LNCaP clone FGC (cell line): Measurements from ENCODE around the gene REEP3.
"Not testable (repeated sequence)": the region's sequence is repeated elsewhere in the genome, so short reads cannot be mapped to it uniquely, and the experiment has no call there.

Source experiments
- DNase-seq: peaks from one replicate; pipeline ENCODE4 v3.0.0-alpha.2; 2011; ENCODE audit warnings: low read depth
- H3K4me3 ChIP-seq: 2 replicates; pipeline ENCODE4 v1.5.1; 2011; ENCODE audit warnings: mild to moderate bottlenecking, low read depth, low read length, control low read depth
- TF ChIP-seq, protein P1 (sequence below): IDR thresholded peaks from 2 replicates; pipeline ENCODE4 v1.5.1; 2012; ENCODE audit warnings: mild to moderate bottlenecking; ENCODE audit not compliant: control insufficient read depth, insufficient read depth; ENCODE audit errors: extremely low read depth

Gene REEP3

DNA sequence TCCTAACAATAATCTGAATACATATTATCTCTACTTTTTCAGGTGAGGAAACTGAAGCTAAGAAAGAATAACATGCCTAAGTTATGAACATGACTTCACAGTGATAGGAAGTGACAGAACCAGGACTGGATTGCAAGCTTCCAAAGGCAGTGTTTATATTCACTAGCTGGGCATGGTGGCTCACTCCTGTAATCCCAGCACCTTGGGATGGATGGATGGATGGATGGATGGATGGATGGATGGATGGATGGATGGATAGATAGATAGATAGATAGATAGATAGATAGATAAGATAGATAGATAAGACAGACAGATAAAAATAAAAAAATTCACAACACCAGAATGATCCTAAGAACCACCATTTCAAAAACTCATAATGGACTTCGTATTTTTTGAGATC, 37.2 kb upstream of the REEP3 start:
- no peak for DNase-seq
- TF ChIP-seq, protein P1, sequence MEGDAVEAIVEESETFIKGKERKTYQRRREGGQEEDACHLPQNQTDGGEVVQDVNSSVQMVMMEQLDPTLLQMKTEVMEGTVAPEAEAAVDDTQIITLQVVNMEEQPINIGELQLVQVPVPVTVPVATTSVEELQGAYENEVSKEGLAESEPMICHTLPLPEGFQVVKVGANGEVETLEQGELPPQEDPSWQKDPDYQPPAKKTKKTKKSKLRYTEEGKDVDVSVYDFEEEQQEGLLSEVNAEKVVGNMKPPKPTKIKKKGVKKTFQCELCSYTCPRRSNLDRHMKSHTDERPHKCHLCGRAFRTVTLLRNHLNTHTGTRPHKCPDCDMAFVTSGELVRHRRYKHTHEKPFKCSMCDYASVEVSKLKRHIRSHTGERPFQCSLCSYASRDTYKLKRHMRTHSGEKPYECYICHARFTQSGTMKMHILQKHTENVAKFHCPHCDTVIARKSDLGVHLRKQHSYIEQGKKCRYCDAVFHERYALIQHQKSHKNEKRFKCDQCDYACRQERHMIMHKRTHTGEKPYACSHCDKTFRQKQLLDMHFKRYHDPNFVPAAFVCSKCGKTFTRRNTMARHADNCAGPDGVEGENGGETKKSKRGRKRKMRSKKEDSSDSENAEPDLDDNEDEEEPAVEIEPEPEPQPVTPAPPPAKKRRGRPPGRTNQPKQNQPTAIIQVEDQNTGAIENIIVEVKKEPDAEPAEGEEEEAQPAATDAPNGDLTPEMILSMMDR, result no peak
- H3K4me3 ChIP-seq, result no peak overlapping the region

- H3K4me3 ChIP-seq, result no peak overlapping the region
- no peak for DNase-seq
- TF ChIP-seq, protein P1, result no peak
Observed at GRCh38 chr10:63487990-63488389, 33.2 kb upstream of the REEP3 start.

DNA sequence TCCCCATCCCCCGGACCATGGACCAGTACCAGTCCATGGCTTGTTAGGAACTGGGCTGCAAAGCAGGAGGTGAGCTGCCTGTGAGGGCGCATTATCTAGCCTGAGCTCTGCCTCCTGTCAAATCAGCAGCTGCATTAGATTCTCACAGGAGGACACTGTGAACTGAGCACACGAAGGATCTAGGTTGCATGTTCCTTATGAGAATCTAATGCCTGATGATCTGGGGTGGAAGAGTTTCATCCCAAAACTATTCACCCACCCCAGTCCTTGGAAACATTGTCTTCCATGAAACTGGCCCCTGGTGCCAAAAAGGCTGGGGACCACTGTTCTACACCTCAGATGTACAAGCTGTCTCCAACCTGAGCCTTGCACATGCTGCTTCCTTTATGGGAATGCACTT, 31.4 kb upstream of the REEP3 start:
- no peak overlapping the region for H3K4me3 ChIP-seq
- DNase-seq, result no peak
- TF ChIP-seq, protein P1, result no peak

DNA sequence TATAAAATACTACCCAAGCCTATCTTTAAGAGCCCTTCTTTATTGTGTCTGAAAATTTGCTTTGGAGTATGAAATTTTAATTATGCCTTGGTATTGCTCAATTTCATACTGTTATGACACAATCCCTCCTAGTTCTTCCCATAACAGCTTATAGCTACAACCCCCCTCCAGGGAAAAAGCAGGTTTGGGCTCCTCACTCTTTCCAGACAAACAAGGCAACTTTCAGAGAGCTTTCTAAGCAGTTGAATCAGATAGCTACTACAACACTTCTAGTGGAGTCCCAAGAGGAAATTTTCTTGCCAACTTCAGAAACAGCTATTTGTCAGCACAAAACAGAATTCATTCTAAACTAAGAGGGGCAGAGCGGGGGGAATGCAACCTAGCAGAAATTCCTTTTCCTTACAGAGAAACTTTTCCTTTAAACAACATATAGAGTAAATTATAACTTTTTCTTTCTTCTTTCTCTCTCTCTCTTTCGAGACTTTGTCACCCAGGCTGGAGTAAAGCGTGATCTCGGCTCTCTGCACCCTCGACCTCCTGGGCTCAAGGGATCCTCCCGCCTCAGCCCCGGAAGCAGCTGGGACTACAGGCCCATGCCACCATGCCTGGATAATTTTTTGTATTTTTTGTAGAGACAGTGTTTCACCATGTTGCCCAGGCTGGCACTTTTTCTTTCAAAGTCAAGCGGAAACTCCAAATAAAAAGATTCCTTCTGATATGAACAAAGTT, 29.4 kb upstream of the REEP3 start:
- TF ChIP-seq, protein P1, result no peak
- DNase-seq, result no peak
- H3K4me3 ChIP-seq, result no peak overlapping the region

GRCh38 chr10:63492317-63492690, 28.9 kb upstream of the REEP3 start:
- H3K4me3 ChIP-seq, result not testable (repeated sequence)

GRCh38 chr10:63493004-63493403, 28.2 kb upstream of the REEP3 start:
- DNase-seq, result no peak
- TF ChIP-seq, protein P1, result no peak
- H3K4me3 ChIP-seq, result no peak overlapping the region

More at GRCh38 chr10:63492317-63492690, 28.9 kb upstream of the REEP3 start:
- not testable (repeated sequence) for DNase-seq

GRCh38 chr10:63494951-63495350, 26.2 kb upstream of the REEP3 start:
- TF ChIP-seq, protein P1, result no peak
- no peak overlapping the region for H3K4me3 ChIP-seq
- no peak for DNase-seq
